Heart left ventricle (tissue), 16 donors: ENCODE measurements around the gene GNRH2. TPM values are rescaled to one million over a fixed set of nuclear protein-coding genes. Genes with fewer than 3 reads are reported as not detected.

Experiments used
- ATAC-seq, 4 donors: fragments of 200-7000 bp; cut with Tn5 transposase; one replicate each; pipeline ENCODE4 v1.9.1; 2020 to 2022; ENCODE audit warnings: moderate library complexity in 4 of 4, mild to moderate bottlenecking in 3 of 4, moderate number of reproducible peaks in 1 of 4
- DNase-seq, 5 donors: peaks; one replicate each; pipeline ENCODE4 v3.0.0-alpha.2; 2020
- H3K27ac ChIP-seq, 12 donors: fragments of 200-600 bp; sonication (generic) in 4 of 12; one replicate each; pipeline versions ENCODE4 v1.5.0 to v1.8.0; 2016 to 2022; ENCODE audit warnings: mild to moderate bottlenecking in 2 of 12
- H3K27me3 ChIP-seq, 9 donors: fragments of 200-600 bp; sonication (generic) in 2 of 9; one replicate each; pipeline versions ENCODE4 v1.5.1 to v1.8.0; 2016 to 2022; ENCODE audit warnings: mild to moderate bottlenecking in 3 of 9
- H3K36me3 ChIP-seq, 9 donors: fragments of 200-600 bp; sonication (generic) in 2 of 9; one replicate each; pipeline versions ENCODE4 v1.5.0 to v1.8.0; 2018 to 2022; ENCODE audit warnings: mild to moderate bottlenecking in 2 of 9
- H3K4me1 ChIP-seq, 12 donors: fragments of 200-600 bp; sonication (generic) in 4 of 12; one replicate each; pipeline versions ENCODE4 v1.5.0 to v1.8.0; 2016 to 2022; ENCODE audit warnings: mild to moderate bottlenecking in 3 of 12
- H3K4me3 ChIP-seq, 12 donors: fragments of 200-600 bp; sonication (generic) in 4 of 12; one replicate each; pipeline versions ENCODE4 v1.5.0 to v1.8.0; 2017 to 2022; ENCODE audit warnings: mild to moderate bottlenecking in 9 of 12, moderate library complexity in 4 of 12
- H3K9me3 ChIP-seq, 12 donors: fragments of 200-600 bp; sonication (generic) in 4 of 12; one replicate each; pipeline versions ENCODE4 v1.5.0 to v1.8.0; 2016 to 2022; ENCODE audit warnings: mild to moderate bottlenecking in 1 of 12
- CTCF ChIP-seq, 12 donors: fragments of 200-600 bp; sonication (generic) in 4 of 12; IDR thresholded peaks; one replicate each; pipeline versions ENCODE4 v1.5.0 to v1.8.0; 2018 to 2022; ENCODE audit warnings: antibody characterized with exemption in 12 of 12, mild to moderate bottlenecking in 5 of 12
- POLR2A ChIP-seq, 2 donors: fragments of 450-650 bp; IDR thresholded peaks; one replicate each; pipeline ENCODE4 v1.6.1; 2017; ENCODE audit warnings: antibody characterized with exemption in 2 of 2, mild to moderate bottlenecking in 2 of 2, moderate library complexity in 2 of 2
- WGBS, 4 donors: extraction: QIAGEN DNeasy Blood & Tissue Kit in 2 of 4; methylation state at CpG; one replicate each; pipeline versions ENCODE4 v1.1.5 to v1.1.7; 2013 to 2018; 5-methylcytosine and 5-hydroxymethylcytosine counted together
- intact Hi-C, 10 donors: fragments of 100-400 bp; cut with DNase I; formaldehyde crosslinking; loops; one replicate each; pipeline versions ENCODE4 v1.11.1 to v1.14.2; 2022
- polyA plus RNA-seq, 2 donors: library from polyadenylated mRNA; stranded (reverse); fragments of 200-250 nt; gene quantifications; one replicate each; pipeline ENCODE4 v1.2.3, GENCODE V29; 2013
- total RNA-seq, 9 donors: library from RNA; depleted of rRNA in 2 of 9; stranded (reverse); fragments of >200 nt in 2 of 9; fragmentation: NEBNext Ultra II Directional in 3 of 9; extraction: Animal tissue kit (Norgen Biotek cat#: 25700) in 3 of 9; gene quantifications; one replicate each; pipeline versions ENCODE4 v1.1.0 to v1.2.4, GENCODE V29; 2016 to 2023
- donor health status: ischemic (EF 13 %, LVEDD 7.1; RV severe dilation, severe dysfunction).
- donor health status: healthy with polysubstance abuse.
- donor health status: DM: no; HTN: yes; CAD: no.
- donor health status: DM: no; HTN: no; CAD: no.
- donor health status: ischemic (EF 25% LVEDD 6.9; RV normal size, moderate dysfunction).
- donor health status: ischemic (EF 25% LVEDD 5.7; RV mildly dilated, moderate dysfunction).
- donor health status: healthy.
- donor health status: DM: yes; HTN: yes; CAD: no.
- donor health status: ischemic (EF 35%, LVEDD 5.7; RV mildly dilated, moderate dysfunction).
- donor health status: nonischemic (EF 11% LVEDD 7.7; RV severe dilation, severe dysfunction).
- donor health status: DM: yes; HTN: yes; CAD: no.
- donor health status: PGD.
- donor health status: ischemic (EF 29% LVEDD 5.4; RV normal size, mild dysfunction).
- donor health status: nonischemic (EF 23%, LVEDD 6.1; RV moderate dilation, normal function).

GNRH2 gene
- total and polyA plus RNA-seq, 11 donors = 0.48 TPM; not detected in 10

GRCh38 chr20:3085571-3086072 is 42.2 kb downstream of the GNRH2 start:
- ATAC-seq = no peak
- H3K9me3 ChIP-seq = no peaks in the 10 kb centered on the region
- H3K36me3 ChIP-seq = no peaks in the 10 kb centered on the region
- peak in 1 of 5 donors; percentile 26 for DNase-seq
- no peak for TF ChIP-seq POLR2A (IDR thresholded peaks at IDR 0.05)
- no peak for TF ChIP-seq CTCF (IDR thresholded peaks at IDR 0.05)
- WGBS, 4 donors = 90 to 96% (median 95%) methylated on average over 7 to 8 of the region's 8 CpGs
- no peak overlapping the region for H3K27ac ChIP-seq
- H3K27me3 ChIP-seq = peaks cover 3 to 54% (median 14%) of the 10 kb centered on the region in 9 donors
- H3K4me1 ChIP-seq = peaks cover 0 to 21% (median 10%) of the 10 kb centered on the region in 12 donors
- H3K4me3 ChIP-seq = no peak overlapping the region
- intact Hi-C loops = no loop called here

GRCh38 chr20:3088031-3088430 is 44.6 kb downstream of the GNRH2 start:
- no peaks in the 10 kb centered on the region for H3K9me3 ChIP-seq
- no peak overlapping the region for H3K27ac ChIP-seq
- DNase-seq (peak in 1 of 5 donors; percentile 17), ATAC-seq (no peak)
- intact Hi-C loops = no loop called here
- H3K4me1 ChIP-seq = peaks cover 0 to 14% (median 1%) of the 10 kb centered on the region in 12 donors
- WGBS, 4 donors = 83 to 88% (median 85%) methylated on average over 6 to 7 of the region's 7 CpGs
- peaks cover 4 to 54% (median 17%) of the 10 kb centered on the region in 9 donors for H3K27me3 ChIP-seq
- no peak for TF ChIP-seq POLR2A (IDR thresholded peaks at IDR 0.05)
- no peak for TF ChIP-seq CTCF (IDR thresholded peaks at IDR 0.05)
- H3K4me3 ChIP-seq = no peak overlapping the region
- no peaks in the 10 kb centered on the region for H3K36me3 ChIP-seq

- WGBS, 4 donors = 5 to 14% (median 12%) methylated on average over 1 of the region's 1 CpG
- ATAC-seq = no peak
- Histone ChIP-seq H3K27ac (no peak overlapping the region), H3K27me3 (peaks cover 3 to 46% (median 14%) of the 10 kb centered on the region in 9 donors), H3K4me1 (peaks cover 0 to 17% (median 0%) of the 10 kb centered on the region in 12 donors), H3K9me3 (no peaks in the 10 kb centered on the region), H3K4me3 (no peak overlapping the region), H3K36me3 (no peaks in the 10 kb centered on the region)
- intact Hi-C loops = no loop called here
- no peak for DNase-seq
- TF ChIP-seq CTCF (IDR thresholded peaks at IDR 0.05) (no peak), POLR2A (IDR thresholded peaks at IDR 0.05) (no peak)
These were observed 47.1 kb downstream of the GNRH2 start for GRCh38 chr20:3090565-3090964.

GRCh38 chr20:3092611-3093379 is 49.4 kb downstream of the GNRH2 start:
- peak overlapping the region; percentile 20 to 57 (median 48) for H3K4me3 ChIP-seq
- no peaks in the 10 kb centered on the region for H3K36me3 ChIP-seq
- DNase-seq (peak in 2 of 5 donors; percentile 36 to 45), ATAC-seq (peak in 3 of 4 donors; percentile 39 to 78 (median 57))
- H3K9me3 ChIP-seq = no peaks in the 10 kb centered on the region
- TF ChIP-seq POLR2A (IDR thresholded peaks at IDR 0.05) = no peak
- no peak for TF ChIP-seq CTCF (IDR thresholded peaks at IDR 0.05)
- intact Hi-C loops = no loop called here
- H3K27ac ChIP-seq = no peak overlapping the region
- H3K4me1 ChIP-seq = peaks cover 0 to 17% (median 0%) of the 10 kb centered on the region in 12 donors
- peaks cover 3 to 46% (median 14%) of the 10 kb centered on the region in 9 donors for H3K27me3 ChIP-seq
- 7 to 22% (median 8%) methylated on average over 26 to 81 of the region's 81 CpGs for WGBS, 4 donors
